Heart left ventricle (tissue), 16 donors: ENCODE results near the gene TNFRSF18. TPM values are rescaled to one million over a fixed set of nuclear protein-coding genes. Genes with fewer than 3 reads are reported as not detected.

Experiments used
- ATAC-seq, 4 donors: fragments of 200-7000 bp; cut with Tn5 transposase; one replicate each; pipeline ENCODE4 v1.9.1; 2020 to 2022; ENCODE audit warnings: moderate library complexity in 4 of 4, mild to moderate bottlenecking in 3 of 4, moderate number of reproducible peaks in 1 of 4
- DNase-seq, 5 donors: peaks; one replicate each; pipeline ENCODE4 v3.0.0-alpha.2; 2020
- H3K27ac ChIP-seq, 12 donors: fragments of 200-600 bp; sonication (generic) in 4 of 12; one replicate each; pipeline versions ENCODE4 v1.5.0 to v1.8.0; 2016 to 2022; ENCODE audit warnings: mild to moderate bottlenecking in 2 of 12
- H3K27me3 ChIP-seq, 9 donors: fragments of 200-600 bp; sonication (generic) in 2 of 9; one replicate each; pipeline versions ENCODE4 v1.5.1 to v1.8.0; 2016 to 2022; ENCODE audit warnings: mild to moderate bottlenecking in 3 of 9
- H3K36me3 ChIP-seq, 9 donors: fragments of 200-600 bp; sonication (generic) in 2 of 9; one replicate each; pipeline versions ENCODE4 v1.5.0 to v1.8.0; 2018 to 2022; ENCODE audit warnings: mild to moderate bottlenecking in 2 of 9
- H3K4me1 ChIP-seq, 12 donors: fragments of 200-600 bp; sonication (generic) in 4 of 12; one replicate each; pipeline versions ENCODE4 v1.5.0 to v1.8.0; 2016 to 2022; ENCODE audit warnings: mild to moderate bottlenecking in 3 of 12
- H3K4me3 ChIP-seq, 12 donors: fragments of 200-600 bp; sonication (generic) in 4 of 12; one replicate each; pipeline versions ENCODE4 v1.5.0 to v1.8.0; 2017 to 2022; ENCODE audit warnings: mild to moderate bottlenecking in 9 of 12, moderate library complexity in 4 of 12
- H3K9me3 ChIP-seq, 12 donors: fragments of 200-600 bp; sonication (generic) in 4 of 12; one replicate each; pipeline versions ENCODE4 v1.5.0 to v1.8.0; 2016 to 2022; ENCODE audit warnings: mild to moderate bottlenecking in 1 of 12
- CTCF ChIP-seq, 12 donors: fragments of 200-600 bp; sonication (generic) in 4 of 12; IDR thresholded peaks; one replicate each; pipeline versions ENCODE4 v1.5.0 to v1.8.0; 2018 to 2022; ENCODE audit warnings: antibody characterized with exemption in 12 of 12, mild to moderate bottlenecking in 5 of 12
- POLR2A ChIP-seq, 2 donors: fragments of 450-650 bp; IDR thresholded peaks; one replicate each; pipeline ENCODE4 v1.6.1; 2017; ENCODE audit warnings: antibody characterized with exemption in 2 of 2, mild to moderate bottlenecking in 2 of 2, moderate library complexity in 2 of 2
- WGBS, 4 donors: extraction: QIAGEN DNeasy Blood & Tissue Kit in 2 of 4; methylation state at CpG; one replicate each; pipeline versions ENCODE4 v1.1.5 to v1.1.7; 2013 to 2018; 5-methylcytosine and 5-hydroxymethylcytosine counted together
- intact Hi-C, 10 donors: fragments of 100-400 bp; cut with DNase I; formaldehyde crosslinking; loops; one replicate each; pipeline versions ENCODE4 v1.11.1 to v1.14.2; 2022
- polyA plus RNA-seq, 2 donors: library from polyadenylated mRNA; stranded (reverse); fragments of 200-250 nt; gene quantifications; one replicate each; pipeline ENCODE4 v1.2.3, GENCODE V29; 2013
- total RNA-seq, 9 donors: library from RNA; depleted of rRNA in 2 of 9; stranded (reverse); fragments of >200 nt in 2 of 9; fragmentation: NEBNext Ultra II Directional in 3 of 9; extraction: Animal tissue kit (Norgen Biotek cat#: 25700) in 3 of 9; gene quantifications; one replicate each; pipeline versions ENCODE4 v1.1.0 to v1.2.4, GENCODE V29; 2016 to 2023
- donor health status: ischemic (EF 13 %, LVEDD 7.1; RV severe dilation, severe dysfunction).
- donor health status: healthy with polysubstance abuse.
- donor health status: DM: no; HTN: yes; CAD: no.
- donor health status: DM: no; HTN: no; CAD: no.
- donor health status: ischemic (EF 25% LVEDD 6.9; RV normal size, moderate dysfunction).
- donor health status: ischemic (EF 25% LVEDD 5.7; RV mildly dilated, moderate dysfunction).
- donor health status: healthy.
- donor health status: DM: yes; HTN: yes; CAD: no.
- donor health status: ischemic (EF 35%, LVEDD 5.7; RV mildly dilated, moderate dysfunction).
- donor health status: nonischemic (EF 11% LVEDD 7.7; RV severe dilation, severe dysfunction).
- donor health status: DM: yes; HTN: yes; CAD: no.
- donor health status: PGD.
- donor health status: ischemic (EF 29% LVEDD 5.4; RV normal size, mild dysfunction).
- donor health status: nonischemic (EF 23%, LVEDD 6.1; RV moderate dilation, normal function).

TNFRSF18 gene
- total and polyA plus RNA-seq, 11 donors, result 0.24 to 0.93 (median 0.77) TPM; not detected in 8

- intact Hi-C loops, result loop anchor here in 1 of 10 donors (5.0 kb wide), 1 partner anchor 41 kb away; no protein-coding TSS in a partner anchor
- Histone ChIP-seq H3K36me3 (no peaks in the 10 kb centered on the region), H3K4me3 (no peak overlapping the region), H3K27me3 (peaks cover 8 to 62% (median 23%) of the 10 kb centered on the region in 9 donors), H3K4me1 (peaks cover 0 to 35% (median 15%) of the 10 kb centered on the region in 12 donors), H3K9me3 (no peaks in the 10 kb centered on the region), H3K27ac (no peak overlapping the region)
- DNase-seq, result peak in 4 of 5 donors; percentile 10 to 53 (median 16)
- 70 to 83% (median 74%) methylated on average over 9 to 27 of the region's 27 CpGs for WGBS, 4 donors
- TF ChIP-seq POLR2A (IDR thresholded peaks at IDR 0.05), result no peak
- no peak for TF ChIP-seq CTCF (IDR thresholded peaks at IDR 0.05)
- ATAC-seq, result no peak
Measured at GRCh38 chr1:1202831-1203560, 3.4 kb downstream of the TNFRSF18 start.

- peaks cover 0 to 44% (median 11%) of the 10 kb centered on the region in 9 donors for H3K27me3 ChIP-seq
- WGBS, 4 donors, result 1 to 5% (median 2%) methylated on average over 12 to 109 of the region's 109 CpGs
- ATAC-seq (peak in 3 of 4 donors; percentile 35 to 76 (median 67)), DNase-seq (peak; percentile 59 to 85 (median 75))
- H3K36me3 ChIP-seq, result no peaks in the 10 kb centered on the region
- peak overlapping the region; percentile 26 to 62 (median 52) for H3K4me3 ChIP-seq
- intact Hi-C loops, result loop anchor here in 1 of 10 donors (5.0 kb wide), 1 partner anchor 39 kb away; no protein-coding TSS in a partner anchor
- H3K27ac ChIP-seq, result peak overlapping the region in 5 of 12 donors; percentile 51 to 71 (median 64)
- peaks cover 0 to 18% (median 11%) of the 10 kb centered on the region in 12 donors for H3K4me1 ChIP-seq
- H3K9me3 ChIP-seq, result no peaks in the 10 kb centered on the region
- TF ChIP-seq POLR2A (IDR thresholded peaks at IDR 0.05) (no peak), CTCF (IDR thresholded peaks at IDR 0.05) (no peak)
Measured at GRCh38 chr1:1200876-1201810, 5.2 kb downstream of the TNFRSF18 start.

GRCh38 chr1:1199961-1200875 is 6.2 kb downstream of the TNFRSF18 start:
- Histone ChIP-seq H3K36me3 (no peaks in the 10 kb centered on the region), H3K9me3 (peaks cover 0 to 7% (median 0%) of the 10 kb centered on the region in 12 donors), H3K27me3 (peaks cover 0 to 34% (median 5%) of the 10 kb centered on the region in 9 donors), H3K4me3 (peak overlapping the region in 9 of 12 donors; percentile 46 to 62 (median 56)), H3K4me1 (peaks cover 0 to 13% (median 8%) of the 10 kb centered on the region in 12 donors), H3K27ac (peak overlapping the region in 1 of 12 donors; percentile 64)
- intact Hi-C loops, result loop anchor here in 2 of 10 donors (5.0 kb wide), 2 partner anchors 38 to 43 kb away; no protein-coding TSS in a partner anchor
- WGBS, 4 donors, result 71 to 80% (median 73%) methylated on average over 8 to 31 of the region's 31 CpGs
- TF ChIP-seq POLR2A (IDR thresholded peaks at IDR 0.05) (no peak), CTCF (IDR thresholded peaks at IDR 0.05) (no peak)
- DNase-seq (peak in 4 of 5 donors; percentile 19 to 43 (median 26)), ATAC-seq (peak in 2 of 4 donors; percentile 3 to 34)
